ENCODE results near the gene SYPL1. TPM values are rescaled to one million over a fixed set of nuclear protein-coding genes. Genes with fewer than 3 reads are reported as not detected.

The SYPL1 gene
- total RNA-seq, 1 donor from 2014 or later, result 59.7 TPM

DNA sequence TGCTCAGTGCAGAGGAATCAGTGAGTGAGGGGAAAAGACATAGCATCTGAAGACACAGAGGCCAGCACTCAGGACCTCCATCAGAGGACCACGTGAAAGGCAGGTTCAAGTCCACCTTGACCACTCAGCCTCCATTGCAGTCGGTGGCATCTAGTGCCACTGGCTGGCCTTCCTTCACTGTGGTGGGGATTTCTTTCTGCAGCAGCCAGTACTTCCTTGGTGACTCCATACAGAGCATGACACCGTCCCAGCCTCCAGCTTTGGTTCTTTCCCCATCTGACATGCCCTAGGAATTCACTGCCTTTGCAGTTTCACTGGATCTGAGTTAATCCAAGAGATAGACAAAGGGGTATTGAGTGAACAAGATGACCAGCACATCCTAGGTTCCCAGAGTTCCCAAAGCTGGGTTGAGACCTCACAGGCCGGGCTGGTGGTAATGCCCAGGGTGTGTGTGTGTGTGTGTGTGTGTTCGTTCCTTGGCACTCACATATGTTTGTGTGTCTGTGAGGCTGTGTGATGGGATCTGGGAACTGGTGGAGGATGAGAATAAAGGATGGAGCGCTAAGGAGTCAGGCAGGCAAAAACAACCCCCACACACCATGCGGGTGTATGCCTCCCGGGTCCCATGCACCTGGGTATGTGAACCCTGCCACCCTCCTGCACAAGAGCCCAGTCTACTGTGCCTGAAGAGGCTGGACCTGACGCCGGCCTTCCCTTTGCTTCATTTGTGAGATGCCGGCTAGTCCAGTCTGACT, 57.8 kb downstream of the SYPL1 start:
- no peak overlapping the region for H3K4me3 ChIP-seq (ENCODE audit: insufficient read depth, low read depth, low read length)
- H3K9ac ChIP-seq (ENCODE audit: low read length), result no peak overlapping the region
- FAIRE-seq (no peak), DNase-seq (ENCODE audit: low read depth) (no peak)
- H3K36me3 ChIP-seq (ENCODE audit: insufficient read depth, low read length), result no peaks in the 10 kb centered on the region
- no peak for TF ChIP-seq EZH2 (IDR thresholded peaks at IDR 0.05; ENCODE audit: insufficient read depth, low read length)
- TF ChIP-seq, protein P1, sequence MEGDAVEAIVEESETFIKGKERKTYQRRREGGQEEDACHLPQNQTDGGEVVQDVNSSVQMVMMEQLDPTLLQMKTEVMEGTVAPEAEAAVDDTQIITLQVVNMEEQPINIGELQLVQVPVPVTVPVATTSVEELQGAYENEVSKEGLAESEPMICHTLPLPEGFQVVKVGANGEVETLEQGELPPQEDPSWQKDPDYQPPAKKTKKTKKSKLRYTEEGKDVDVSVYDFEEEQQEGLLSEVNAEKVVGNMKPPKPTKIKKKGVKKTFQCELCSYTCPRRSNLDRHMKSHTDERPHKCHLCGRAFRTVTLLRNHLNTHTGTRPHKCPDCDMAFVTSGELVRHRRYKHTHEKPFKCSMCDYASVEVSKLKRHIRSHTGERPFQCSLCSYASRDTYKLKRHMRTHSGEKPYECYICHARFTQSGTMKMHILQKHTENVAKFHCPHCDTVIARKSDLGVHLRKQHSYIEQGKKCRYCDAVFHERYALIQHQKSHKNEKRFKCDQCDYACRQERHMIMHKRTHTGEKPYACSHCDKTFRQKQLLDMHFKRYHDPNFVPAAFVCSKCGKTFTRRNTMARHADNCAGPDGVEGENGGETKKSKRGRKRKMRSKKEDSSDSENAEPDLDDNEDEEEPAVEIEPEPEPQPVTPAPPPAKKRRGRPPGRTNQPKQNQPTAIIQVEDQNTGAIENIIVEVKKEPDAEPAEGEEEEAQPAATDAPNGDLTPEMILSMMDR (IDR thresholded peaks at IDR 0.05; ENCODE audit: insufficient read depth, low read depth, low read length), result no peak
- no peak overlapping the region for H3K27ac ChIP-seq (ENCODE audit: low read depth, low read length)
- H3K27me3 ChIP-seq (ENCODE audit: insufficient read depth, low read length), result peaks cover 12% of the 10 kb centered on the region
- Mint-ChIP-seq H3K4me3 (ENCODE audit: unreplicated experiment) (no peak overlapping the region), H3K27ac (ENCODE audit: unreplicated experiment) (no peak overlapping the region), H3K36me3 (ENCODE audit: low read depth, unreplicated experiment) (no peaks in the 10 kb centered on the region), H3K4me1 (ENCODE audit: low read depth, unreplicated experiment) (peaks cover 12% of the 10 kb centered on the region), H3K27me3 (ENCODE audit: low read depth, unreplicated experiment) (peaks cover 9% of the 10 kb centered on the region), H3K9me3 (ENCODE audit: unreplicated experiment) (no peaks in the 10 kb centered on the region)
- H4K20me1 ChIP-seq (ENCODE audit: insufficient read depth, low read length), result no peaks in the 10 kb centered on the region
- H3K79me2 ChIP-seq (ENCODE audit: insufficient read depth, low read length), result no peaks in the 10 kb centered on the region
- no peak overlapping the region for H2AFZ ChIP-seq (ENCODE audit: low read depth, low read length)
- H3K4me2 ChIP-seq (ENCODE audit: low read length), result no peak overlapping the region
- no peaks in the 10 kb centered on the region for H3K9me3 ChIP-seq (ENCODE audit: insufficient read depth, low read depth, low read length)
- no peaks in the 10 kb centered on the region for H3K4me1 ChIP-seq (ENCODE audit: insufficient read depth, low read length)

DNA sequence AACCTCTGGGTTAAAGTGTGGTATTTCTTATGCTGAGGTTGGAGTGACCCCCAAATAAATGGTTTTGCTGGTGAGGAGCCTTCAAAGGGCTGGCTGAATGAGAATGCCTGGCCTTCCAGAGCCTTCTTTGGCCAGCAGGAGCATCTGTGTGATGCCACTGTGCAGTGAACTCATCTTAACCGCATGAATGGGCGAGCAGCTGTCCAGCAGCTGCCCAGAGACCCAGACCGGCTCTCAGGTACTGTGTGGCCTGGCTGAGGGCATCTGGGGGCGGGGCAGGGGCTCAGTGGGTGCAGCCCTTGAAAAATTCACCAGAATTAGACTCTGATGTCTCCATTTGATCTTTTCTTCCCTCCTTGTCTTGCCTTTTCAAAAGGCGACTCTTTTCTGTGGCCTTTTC, 59.0 kb downstream of the SYPL1 start:
- Histone ChIP-seq H3K9ac (ENCODE audit: low read length) (no peak overlapping the region), H3K4me3 (ENCODE audit: insufficient read depth, low read depth, low read length) (no peak overlapping the region), H3K4me2 (ENCODE audit: low read length) (no peak overlapping the region), H3K79me2 (ENCODE audit: insufficient read depth, low read length) (no peaks in the 10 kb centered on the region), H3K4me1 (ENCODE audit: insufficient read depth, low read length) (no peaks in the 10 kb centered on the region), H3K36me3 (ENCODE audit: insufficient read depth, low read length) (no peaks in the 10 kb centered on the region), H2AFZ (ENCODE audit: low read depth, low read length) (no peak overlapping the region), H3K27me3 (ENCODE audit: insufficient read depth, low read length) (peaks cover 13% of the 10 kb centered on the region), H3K9me3 (ENCODE audit: insufficient read depth, low read depth, low read length) (no peaks in the 10 kb centered on the region), H3K27ac (ENCODE audit: low read depth, low read length) (no peak overlapping the region), H4K20me1 (ENCODE audit: insufficient read depth, low read length) (no peaks in the 10 kb centered on the region)
- no peaks in the 10 kb centered on the region for H3K36me3 Mint-ChIP-seq (ENCODE audit: low read depth, unreplicated experiment)
- TF ChIP-seq, protein P1 (IDR thresholded peaks at IDR 0.05; ENCODE audit: insufficient read depth, low read depth, low read length), result no peak
- no peak for TF ChIP-seq EZH2 (IDR thresholded peaks at IDR 0.05; ENCODE audit: insufficient read depth, low read length)
- peaks cover 13% of the 10 kb centered on the region for H3K27me3 Mint-ChIP-seq (ENCODE audit: low read depth, unreplicated experiment)
- H3K9me3 Mint-ChIP-seq (ENCODE audit: unreplicated experiment), result no peaks in the 10 kb centered on the region
- H3K4me1 Mint-ChIP-seq (ENCODE audit: low read depth, unreplicated experiment), result peaks cover 12% of the 10 kb centered on the region
- DNase-seq (ENCODE audit: low read depth) (no peak), FAIRE-seq (no peak)
- no peak overlapping the region for H3K27ac Mint-ChIP-seq (ENCODE audit: unreplicated experiment)
- no peak overlapping the region for H3K4me3 Mint-ChIP-seq (ENCODE audit: unreplicated experiment)

DNA sequence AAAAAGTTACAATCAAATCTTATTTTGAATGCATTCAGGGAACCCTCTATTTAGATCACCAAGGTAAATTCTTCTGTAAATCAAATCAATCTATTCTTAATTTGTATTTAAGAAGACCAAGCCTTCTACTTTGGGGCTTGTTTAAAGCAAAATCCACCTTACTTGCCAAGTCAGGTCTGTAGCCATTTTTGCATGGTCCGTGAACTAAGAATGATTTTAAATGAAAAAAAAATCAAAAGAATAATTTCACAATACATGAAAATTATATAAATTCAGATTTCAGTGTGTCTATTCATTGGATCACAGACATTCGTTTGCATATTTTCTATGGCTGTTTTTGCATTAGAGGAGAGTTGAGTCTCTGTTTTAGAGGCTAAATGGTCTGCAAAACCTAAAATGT, 59.4 kb downstream of the SYPL1 start:
- Histone ChIP-seq H3K9ac (ENCODE audit: low read length) (no peak overlapping the region), H3K79me2 (ENCODE audit: insufficient read depth, low read length) (no peaks in the 10 kb centered on the region), H3K27me3 (ENCODE audit: insufficient read depth, low read length) (peaks cover 15% of the 10 kb centered on the region), H3K4me2 (ENCODE audit: low read length) (no peak overlapping the region), H3K27ac (ENCODE audit: low read depth, low read length) (no peak overlapping the region), H3K4me3 (ENCODE audit: insufficient read depth, low read depth, low read length) (no peak overlapping the region), H3K9me3 (ENCODE audit: insufficient read depth, low read depth, low read length) (no peaks in the 10 kb centered on the region), H4K20me1 (ENCODE audit: insufficient read depth, low read length) (no peaks in the 10 kb centered on the region), H2AFZ (ENCODE audit: low read depth, low read length) (no peak overlapping the region), H3K4me1 (ENCODE audit: insufficient read depth, low read length) (no peaks in the 10 kb centered on the region), H3K36me3 (ENCODE audit: insufficient read depth, low read length) (no peaks in the 10 kb centered on the region)
- Mint-ChIP-seq H3K4me1 (ENCODE audit: low read depth, unreplicated experiment) (peaks cover 12% of the 10 kb centered on the region), H3K36me3 (ENCODE audit: low read depth, unreplicated experiment) (no peaks in the 10 kb centered on the region), H3K9me3 (ENCODE audit: unreplicated experiment) (no peaks in the 10 kb centered on the region), H3K27me3 (ENCODE audit: low read depth, unreplicated experiment) (peaks cover 15% of the 10 kb centered on the region), H3K4me3 (ENCODE audit: unreplicated experiment) (no peak overlapping the region), H3K27ac (ENCODE audit: unreplicated experiment) (no peak overlapping the region)
- no peak for TF ChIP-seq EZH2 (IDR thresholded peaks at IDR 0.05; ENCODE audit: insufficient read depth, low read length)
- TF ChIP-seq, protein P1 (IDR thresholded peaks at IDR 0.05; ENCODE audit: insufficient read depth, low read depth, low read length), result no peak
- FAIRE-seq, result no peak
- DNase-seq (ENCODE audit: low read depth), result no peak

All from astrocyte (in vitro differentiated cells and primary cell).